Transverse colon (tissue), 3 donors: ENCODE results near the gene PAFAH2.
A peak's percentile ranks its signal among the peaks of the same experiment; 100 is the strongest.

Source experiments
- POLR2A ChIP-seq: fragments of 450-650 bp; IDR thresholded peaks from one replicate; pipeline ENCODE4 v1.6.1; 2016; ENCODE audit warnings: antibody characterized with exemption, mild to moderate bottlenecking, moderate library complexity
- TF ChIP-seq, protein P1 (sequence below), 5 experiments: fragments of 200-600 bp in 3 of 5; fragments of 450-650 bp in 2 of 5; sonication (generic) in 3 of 5; IDR thresholded peaks; 1 replicate in 2 of 5; 2 replicates in 3 of 5; pipeline ENCODE4 v1.5.1; 2016 to 2017; ENCODE audit warnings: antibody characterized with exemption in 5 of 5, inconsistent platforms in 3 of 5, mild to moderate bottlenecking in 2 of 5, moderate library complexity in 1 of 5

DNA sequence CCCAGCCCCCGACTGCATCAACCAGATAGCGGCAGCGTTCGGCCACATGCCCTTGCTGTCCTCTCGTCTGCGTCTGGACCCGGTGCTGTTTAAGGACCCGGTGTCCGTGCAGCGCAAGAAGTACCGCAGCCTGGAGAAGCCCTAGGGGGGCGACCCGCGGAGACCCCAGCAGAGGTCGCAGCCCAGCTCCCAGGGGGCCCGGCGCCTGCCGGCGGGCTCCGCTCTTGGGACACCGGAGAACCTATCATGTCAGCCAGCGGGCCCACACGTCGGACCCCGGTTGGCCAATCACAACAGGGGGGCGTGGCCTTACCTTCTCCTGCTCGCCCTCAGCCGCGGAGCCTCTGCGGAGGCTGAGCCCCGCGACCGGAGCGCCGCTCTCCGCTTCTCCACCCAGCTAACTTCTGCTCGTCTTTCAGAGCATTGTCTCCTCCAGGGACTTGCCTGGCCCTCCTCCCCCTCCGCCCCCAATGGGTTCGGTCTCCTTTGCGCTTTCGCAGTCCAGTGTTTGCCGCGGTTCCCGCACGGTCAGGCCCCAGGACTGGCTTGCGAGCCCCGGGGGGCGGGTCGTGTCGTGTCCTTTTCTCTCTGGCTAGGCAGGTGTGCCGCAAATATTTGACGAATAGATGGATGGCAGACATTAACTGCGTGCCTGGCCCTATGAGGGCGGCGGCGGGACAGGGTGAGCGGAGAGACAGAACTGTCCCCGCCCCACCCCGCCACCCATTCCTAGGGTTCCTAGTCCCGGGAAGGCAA lies 37.5 kb upstream of the PAFAH2 start:
- TF ChIP-seq, protein P1, sequence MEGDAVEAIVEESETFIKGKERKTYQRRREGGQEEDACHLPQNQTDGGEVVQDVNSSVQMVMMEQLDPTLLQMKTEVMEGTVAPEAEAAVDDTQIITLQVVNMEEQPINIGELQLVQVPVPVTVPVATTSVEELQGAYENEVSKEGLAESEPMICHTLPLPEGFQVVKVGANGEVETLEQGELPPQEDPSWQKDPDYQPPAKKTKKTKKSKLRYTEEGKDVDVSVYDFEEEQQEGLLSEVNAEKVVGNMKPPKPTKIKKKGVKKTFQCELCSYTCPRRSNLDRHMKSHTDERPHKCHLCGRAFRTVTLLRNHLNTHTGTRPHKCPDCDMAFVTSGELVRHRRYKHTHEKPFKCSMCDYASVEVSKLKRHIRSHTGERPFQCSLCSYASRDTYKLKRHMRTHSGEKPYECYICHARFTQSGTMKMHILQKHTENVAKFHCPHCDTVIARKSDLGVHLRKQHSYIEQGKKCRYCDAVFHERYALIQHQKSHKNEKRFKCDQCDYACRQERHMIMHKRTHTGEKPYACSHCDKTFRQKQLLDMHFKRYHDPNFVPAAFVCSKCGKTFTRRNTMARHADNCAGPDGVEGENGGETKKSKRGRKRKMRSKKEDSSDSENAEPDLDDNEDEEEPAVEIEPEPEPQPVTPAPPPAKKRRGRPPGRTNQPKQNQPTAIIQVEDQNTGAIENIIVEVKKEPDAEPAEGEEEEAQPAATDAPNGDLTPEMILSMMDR (IDR thresholded peaks at IDR 0.05) = no peak
- peak; percentile 75 for TF ChIP-seq POLR2A
